ENCODE measurements around the gene PPIP5K2. TPM values are rescaled to one million over a fixed set of nuclear protein-coding genes. Genes with fewer than 3 reads are reported as not detected.

PPIP5K2 gene
- total and polyA plus RNA-seq, 2 donors (not counting 3 experiments of a cell fraction or from before 2014, with no cell fraction given) = 20.8 to 69.4 TPM

GRCh38 chr5:103228588-103228987 is 108.5 kb downstream of the PPIP5K2 start:
- TF ChIP-seq POLR2A (IDR thresholded peaks at IDR 0.05; ENCODE audit: low read depth, low read length) (no peak), POLR2AphosphoS5 (IDR thresholded peaks at IDR 0.05; ENCODE audit: insufficient read depth, low read depth, low read length) (no peak), JUN (IDR thresholded peaks at IDR 0.05; ENCODE audit: borderline replicate concordance, insufficient read depth, insufficient read length, low read depth) (no peak), MAX (IDR thresholded peaks at IDR 0.05; ENCODE audit: insufficient read depth, insufficient read length) (no peak), MYC (IDR thresholded peaks at IDR 0.05; ENCODE audit: low read depth, low read length) (no peak), CTCF (IDR thresholded peaks at IDR 0.05; ENCODE audit: extremely low read depth in 1 of 2, insufficient read depth in 1 of 2, low read depth in 1 of 2, low read length in 2 of 2) (no peak), FOS (IDR thresholded peaks at IDR 0.05; ENCODE audit: borderline replicate concordance, insufficient read depth, low read length) (no peak), EZH2 (IDR thresholded peaks at IDR 0.05; ENCODE audit: borderline replicate concordance, low read depth, low read length, severe bottlenecking) (no peak), GATA2 (IDR thresholded peaks at IDR 0.05; ENCODE audit: insufficient read depth, insufficient read length, low read depth, low read length) (no peak)
- dilution Hi-C loops (cut with MboI; ENCODE audit: extremely low pct_ligation_motif_present, low sequenced_read_pairs) (no loop called here), intact Hi-C loops (cut with micrococcal nuclease) (no loop called here)
- Histone ChIP-seq H3K9me1 (replicated peaks; ENCODE audit: control insufficient read depth, extremely low read depth, insufficient read depth, low read length) (no peaks in the 10 kb centered on the region), H3K9me3 (replicated peaks; ENCODE audit: control insufficient read depth, insufficient read depth, low read length) (no peaks in the 10 kb centered on the region), H3K27me3 (ENCODE audit: control insufficient read depth in 2 of 2, insufficient read depth in 2 of 2, low read length in 2 of 2) (no peaks in the 10 kb centered on the region), H3K9ac (replicated peaks; ENCODE audit: extremely low read depth, insufficient read depth, low read length) (no peak overlapping the region), H2AFZ (ENCODE audit: low read depth, low read length) (no peak overlapping the region), H3K36me3 (ENCODE audit: control insufficient read depth in 2 of 2, extremely low read depth in 1 of 2, insufficient read depth in 2 of 2, low read length in 2 of 2) (no peaks in the 10 kb centered on the region), H3K4me1 (ENCODE audit: control insufficient read depth, extremely low read depth, insufficient read depth, low read length) (no peaks in the 10 kb centered on the region), H4K20me1 (replicated peaks; ENCODE audit: control insufficient read depth, extremely low read depth, insufficient read depth, low read length) (no peaks in the 10 kb centered on the region), H3K4me2 (ENCODE audit: insufficient read depth, low read length) (no peak overlapping the region), H3K27ac (ENCODE audit: insufficient read depth, low read depth, low read length) (no peak overlapping the region), H3K4me3 (replicated peaks in 1 of 3; ENCODE audit: insufficient read depth in 1 of 3, low read depth in 1 of 3, low read length in 3 of 3) (no peak overlapping the region), H3K79me2 (ENCODE audit: control insufficient read depth, insufficient read depth, low read length) (no peaks in the 10 kb centered on the region)
- ChIA-PET POLR2A (no interaction called here), CTCF (no interaction called here)
- FAIRE-seq = no peak
- BruUV-seq (replicated peaks) = no TSS peak
- DNase-seq (ENCODE audit: low read depth, low spot score) = no peak
